COLO668 (cell line): ENCODE measurements around the gene USP7.
"Not testable (repeated sequence)": the region's sequence is repeated elsewhere in the genome, so short reads cannot be mapped to it uniquely, and the experiment has no call there.

Source experiments
- DNase-seq: peaks from one replicate; lab custom pipeline; 2025; ENCODE audit not compliant: unreplicated experiment; lab: John Stamatoyannopoulos, UW

The USP7 gene

DNA sequence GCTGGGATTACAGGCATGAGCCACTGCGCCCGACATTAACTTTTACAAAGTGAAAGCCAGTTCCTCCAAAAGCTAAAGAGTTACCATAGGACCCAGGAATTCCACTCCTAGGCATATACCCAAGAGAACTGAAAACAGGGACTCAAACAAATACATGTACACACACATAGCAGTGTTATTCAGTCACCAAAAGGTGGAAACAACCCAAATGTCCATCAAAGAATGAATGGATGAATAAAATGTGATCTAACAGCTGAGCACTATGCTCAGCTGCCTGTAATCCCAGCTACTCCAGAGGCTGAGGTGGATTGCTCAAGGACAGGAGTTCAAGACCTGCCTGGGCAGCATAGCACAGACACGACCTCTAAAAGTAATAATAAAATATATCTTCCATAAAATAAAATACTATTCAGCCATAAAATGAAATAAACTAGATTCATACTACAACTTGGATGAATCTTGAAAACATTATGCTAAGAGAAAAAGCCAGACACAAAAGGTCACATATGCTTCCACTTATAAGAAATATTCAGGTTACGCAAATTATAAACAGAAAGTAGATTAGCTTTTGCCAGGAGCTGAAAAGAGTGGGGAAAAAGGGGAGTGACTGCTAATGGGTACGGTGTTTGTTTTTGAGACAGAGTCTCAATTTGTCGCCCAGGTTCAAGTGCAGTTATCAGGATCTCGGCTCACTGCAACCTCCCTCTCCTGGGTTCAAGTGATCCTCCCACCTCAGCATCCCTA, 9.3 kb upstream of the USP7 start:
- no peak for DNase-seq

DNA sequence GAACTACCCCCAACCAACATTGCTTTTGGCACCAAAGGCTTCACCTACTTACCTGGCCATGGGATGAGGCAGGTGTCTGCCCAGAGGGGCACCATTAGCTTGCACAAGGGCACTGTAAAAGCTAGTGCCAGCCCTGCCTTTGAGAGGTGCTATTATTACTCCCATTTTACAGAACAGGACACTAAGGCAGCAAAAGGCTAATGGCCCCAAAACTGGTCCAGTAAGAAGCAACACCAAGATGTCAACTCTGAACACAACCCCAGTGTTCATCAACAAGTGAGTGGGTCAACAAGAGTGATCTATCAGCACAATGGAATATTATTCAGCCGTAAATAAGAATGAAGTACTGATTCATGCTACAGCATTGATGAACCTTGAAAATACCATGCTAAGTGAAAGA, 7.7 kb upstream of the USP7 start:
- DNase-seq: no peak

DNA sequence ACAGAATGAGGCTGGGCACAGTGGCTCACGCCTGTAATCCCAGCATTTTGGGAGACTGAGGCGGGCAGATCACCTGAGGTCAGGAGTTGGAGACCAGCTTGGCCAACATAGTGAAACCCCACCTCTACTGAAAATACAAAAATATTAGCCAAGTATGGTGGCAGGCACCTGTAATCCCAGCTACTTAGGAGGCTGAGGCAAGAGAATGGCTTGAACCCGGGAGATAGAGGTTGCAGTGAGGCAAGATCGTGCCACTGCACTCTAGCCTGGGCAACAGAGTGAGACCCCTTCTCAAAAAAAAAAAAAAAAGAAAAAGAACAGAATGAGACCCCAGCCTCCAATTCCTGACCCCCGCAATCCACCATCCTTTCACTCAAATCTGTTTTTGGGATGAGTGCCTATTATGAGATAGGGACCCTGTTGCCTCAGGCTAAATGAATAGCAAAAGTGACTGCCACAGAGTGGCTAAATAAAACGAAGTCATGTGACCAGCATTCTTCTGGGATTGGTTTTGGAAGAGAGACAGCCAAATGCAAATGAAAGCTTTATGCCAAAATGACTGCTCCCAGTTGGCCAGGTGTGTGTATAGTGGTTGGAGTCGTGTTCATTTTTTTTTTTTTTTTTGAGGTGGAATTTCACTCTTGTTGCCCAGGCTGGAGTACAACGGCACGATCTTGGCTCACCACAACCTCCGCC, 5.6 kb upstream of the USP7 start:
- not testable (repeated sequence) for DNase-seq

DNA sequence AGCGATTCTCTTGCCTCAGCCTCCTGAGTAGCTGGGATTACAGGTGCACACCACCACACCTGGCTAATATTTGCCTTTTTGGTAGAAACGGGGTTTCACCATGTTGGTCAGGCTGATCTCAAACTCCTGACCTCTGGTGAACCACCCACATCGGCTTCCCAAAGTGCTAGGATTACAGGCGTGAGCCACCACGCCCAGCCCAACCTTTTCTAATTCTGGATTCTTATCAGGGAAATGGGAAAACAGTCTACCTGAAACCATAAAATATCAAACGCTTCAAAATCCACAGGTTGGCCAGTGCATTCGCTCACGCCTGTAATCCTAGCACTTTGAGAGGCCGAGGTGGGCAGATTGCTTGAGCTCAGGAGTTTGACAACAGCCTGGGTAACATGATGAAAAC, 4.3 kb upstream of the USP7 start:
- not testable (repeated sequence) for DNase-seq

DNA sequence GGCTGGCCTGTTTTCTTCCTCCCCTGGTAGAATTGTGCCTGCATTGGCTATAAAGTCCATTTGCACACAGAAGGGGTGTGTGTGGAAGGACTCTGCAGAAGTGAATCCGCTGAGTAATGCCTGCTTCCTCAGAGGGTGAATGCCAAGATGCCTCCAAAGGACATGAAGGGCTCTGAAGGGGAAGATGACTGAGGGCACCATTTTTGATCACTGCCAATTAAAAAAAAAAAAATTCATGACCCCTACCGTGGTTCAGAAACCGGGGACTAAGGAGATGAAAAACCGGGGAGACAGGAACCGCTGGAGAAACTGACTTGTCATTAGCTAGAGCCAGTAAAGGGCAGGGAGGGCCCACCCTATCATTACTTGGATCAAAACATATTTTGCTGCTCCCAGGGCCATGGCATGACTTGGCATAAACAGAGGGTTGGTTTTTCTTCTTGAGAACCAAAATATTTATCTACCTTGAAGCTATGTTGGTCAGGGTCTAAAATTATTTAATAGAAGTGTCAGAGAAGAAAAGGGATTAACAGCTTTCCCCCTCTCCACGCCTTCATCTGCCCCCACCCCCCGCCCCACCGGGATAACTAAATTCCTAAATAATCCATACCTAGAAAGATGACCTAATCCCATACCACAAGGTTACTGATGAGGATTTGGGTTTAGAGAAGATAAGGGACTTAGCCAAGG, 3.6 kb upstream of the USP7 start:
- DNase-seq: no peak

DNA sequence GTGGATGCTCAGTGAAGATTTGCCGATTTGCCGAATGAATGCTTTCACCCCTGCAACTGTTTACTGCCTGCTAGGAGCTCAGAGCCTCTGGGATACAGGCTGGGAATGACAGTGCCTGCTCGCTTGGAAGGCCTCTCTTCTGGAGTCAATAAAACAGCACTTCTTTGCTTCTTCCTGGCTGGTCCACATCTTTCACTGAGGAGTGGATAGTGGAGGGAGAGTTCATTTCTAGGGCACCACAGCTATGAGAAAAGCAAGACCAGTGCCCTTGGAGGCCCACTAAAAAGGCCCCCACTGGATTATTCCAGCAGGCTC, 3.1 kb upstream of the USP7 start:
- no peak for DNase-seq

DNA sequence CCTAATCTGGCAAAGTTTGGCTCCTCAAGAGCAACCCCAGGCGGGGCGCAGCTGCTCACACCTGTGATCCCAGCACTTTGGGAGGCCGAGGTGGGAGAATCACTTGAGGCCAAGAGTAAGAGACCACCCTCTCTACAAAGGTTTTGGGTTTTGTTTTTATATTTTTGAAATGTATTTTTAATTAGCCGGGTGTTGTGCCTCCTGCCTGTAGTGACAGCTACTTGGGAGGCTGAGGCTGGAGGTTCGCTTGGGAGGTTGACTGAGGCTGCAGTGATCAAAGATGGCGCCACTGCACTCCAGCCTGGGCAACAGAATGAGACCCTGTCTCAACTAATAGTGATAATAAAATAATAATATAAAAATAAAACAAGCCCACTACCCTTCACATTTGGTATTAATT, 756 bp upstream of the USP7 start:
- DNase-seq: no peak

DNA sequence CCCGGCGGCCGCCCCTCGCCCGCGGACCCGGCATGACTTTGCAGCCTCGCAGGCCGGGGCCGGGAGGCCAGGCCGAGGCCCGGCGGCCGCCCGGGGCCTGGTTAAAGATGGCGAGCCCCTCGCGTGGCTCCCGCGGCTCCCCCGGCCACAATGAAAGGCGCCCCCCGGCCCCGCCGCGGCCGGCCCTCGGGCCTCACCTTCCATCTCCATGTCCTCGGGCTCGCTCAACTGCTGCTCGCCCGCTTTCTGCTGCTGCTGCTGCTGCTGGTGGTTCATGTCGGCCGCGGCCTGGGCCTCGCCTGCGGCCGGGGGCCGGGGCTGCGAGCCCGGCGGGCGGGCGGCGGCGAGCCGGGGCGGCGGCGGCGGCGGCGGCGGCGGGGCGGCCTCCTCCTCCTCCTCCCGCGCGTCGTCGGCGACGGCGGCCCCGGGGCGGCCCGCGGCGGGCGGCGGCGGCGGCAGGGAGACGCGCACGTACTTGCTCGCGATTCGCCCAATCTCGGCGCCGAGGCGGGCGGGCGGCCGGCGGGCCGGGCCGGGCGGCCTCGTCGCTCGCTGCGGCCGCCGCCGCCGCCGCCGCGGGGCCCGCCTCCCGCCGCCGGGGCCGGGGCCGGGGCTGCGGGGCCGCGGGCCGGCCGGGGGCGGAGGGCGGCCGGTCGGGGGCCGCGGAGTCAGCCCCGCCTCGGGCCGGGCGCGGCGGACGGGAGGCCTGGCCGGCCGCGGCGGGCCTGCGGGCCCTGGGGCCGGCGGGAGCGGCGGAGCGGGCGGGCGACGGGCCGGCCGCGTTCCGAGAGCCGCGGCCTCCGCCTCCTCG, 491 bp downstream of the USP7 start:
- DNase-seq: peak; percentile 57

DNA sequence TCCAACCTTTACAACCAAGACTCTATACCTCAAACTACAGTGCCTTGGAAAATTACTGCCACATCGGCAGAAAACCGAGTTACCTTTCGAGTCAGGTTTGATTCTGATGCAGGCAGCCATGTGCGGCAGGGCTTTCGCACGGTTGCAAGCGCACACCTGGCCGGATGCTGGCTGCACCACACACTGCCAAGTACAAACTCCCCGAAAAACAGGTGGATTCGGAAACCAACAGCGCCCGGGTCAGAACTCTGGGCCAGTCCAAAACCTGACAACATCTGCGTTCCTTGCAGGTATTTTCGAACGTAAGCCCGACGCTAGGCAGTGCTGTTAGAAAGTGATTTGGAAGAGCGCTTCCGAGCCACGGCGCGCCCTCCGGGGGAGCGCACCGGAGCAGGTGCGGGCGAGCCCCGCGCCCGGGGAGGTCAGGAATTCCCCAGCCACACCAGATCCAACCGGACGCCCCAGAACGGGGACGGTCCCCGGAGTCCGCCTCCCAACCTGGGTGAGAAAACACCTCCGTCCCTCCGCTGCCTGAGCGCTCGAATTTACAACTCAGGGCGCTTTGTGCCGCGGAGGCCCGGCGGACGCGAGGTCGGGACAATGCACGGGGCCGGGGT, 1.2 kb downstream of the USP7 start:
- DNase-seq: peak; percentile 68

DNA sequence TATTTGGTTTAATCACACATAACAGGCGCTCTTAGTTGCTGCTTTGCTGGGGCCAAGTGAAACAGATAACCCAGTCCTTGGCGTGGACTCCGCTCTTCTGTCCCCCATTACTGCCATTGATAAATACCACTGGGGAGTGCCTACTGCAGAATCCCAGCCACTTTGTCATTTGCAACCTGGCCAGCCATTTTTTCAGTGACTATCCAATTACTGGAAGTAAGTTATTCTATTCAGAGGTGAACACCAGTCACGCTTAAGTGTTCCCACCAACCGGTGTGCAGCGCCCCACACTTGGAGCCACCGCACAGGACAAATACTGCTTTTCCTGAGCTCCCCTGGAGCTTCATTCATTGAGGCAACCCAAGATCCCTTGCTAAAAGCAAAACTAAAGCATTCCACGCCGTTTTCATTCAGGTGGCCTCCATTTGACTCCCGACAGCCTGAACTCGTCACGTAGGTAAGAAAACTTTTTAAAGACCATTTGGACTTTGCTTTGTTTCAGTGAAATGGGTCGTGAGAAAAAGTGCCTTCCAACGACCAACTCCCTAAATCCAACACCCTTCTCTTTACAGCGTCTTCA, 1.8 kb downstream of the USP7 start:
- DNase-seq: peak; percentile 10

DNA sequence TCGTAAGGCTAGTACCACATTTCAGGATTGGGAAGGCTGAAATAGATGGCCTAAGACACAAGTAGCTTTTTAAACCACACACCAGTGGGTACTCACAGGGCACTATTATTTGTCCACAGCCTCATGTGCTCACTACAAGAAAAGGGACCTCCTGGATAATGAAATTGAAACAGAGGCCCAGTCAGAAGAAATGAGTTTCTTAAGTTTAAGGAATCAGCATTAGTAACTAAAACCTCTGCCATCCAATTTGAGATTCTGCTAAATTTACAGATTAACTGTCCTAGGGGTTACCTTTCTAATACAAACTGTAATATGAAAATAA, 3.0 kb downstream of the USP7 start:
- DNase-seq: no peak

DNA sequence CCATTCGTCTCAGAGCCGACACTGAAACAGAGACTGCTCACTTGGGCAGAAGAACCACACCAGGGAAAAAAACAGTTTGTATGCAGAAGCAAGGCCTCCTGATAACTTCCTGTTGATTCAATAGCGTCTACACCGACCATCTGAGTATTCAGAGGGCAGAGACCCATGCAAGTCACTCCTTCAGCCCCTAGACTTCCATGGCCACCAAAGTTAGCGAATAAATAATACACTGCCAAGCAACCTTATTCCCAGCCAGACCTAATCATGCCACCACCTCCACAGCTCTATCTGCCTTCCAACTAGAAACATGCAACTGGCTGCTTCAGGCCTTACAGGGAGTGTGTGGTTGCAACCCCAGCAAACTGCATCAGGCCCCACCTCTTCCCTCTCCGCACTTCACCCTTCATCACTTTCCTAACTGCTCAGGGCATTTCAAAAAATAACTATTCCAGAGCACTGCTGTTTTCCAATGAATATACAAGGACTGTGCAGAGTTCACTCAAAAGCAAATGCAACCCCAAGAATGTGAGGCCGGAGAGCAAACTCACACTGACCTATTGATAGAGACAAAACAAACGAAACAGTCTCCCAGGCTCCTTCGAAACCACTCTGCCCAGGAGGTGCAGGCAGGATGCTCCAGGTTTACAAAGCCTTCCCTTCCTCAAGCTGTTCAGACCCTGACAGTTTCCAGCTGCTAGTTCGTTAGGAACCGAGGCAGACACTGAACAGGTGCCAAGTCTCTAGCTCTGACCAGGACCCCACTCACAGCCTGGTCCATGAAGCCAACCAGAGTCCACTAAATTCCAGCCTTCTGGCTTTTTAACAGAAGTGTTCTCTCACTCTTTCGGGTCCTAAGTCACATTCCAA, 3.6 kb downstream of the USP7 start:
- peak; percentile 15 for DNase-seq

DNA sequence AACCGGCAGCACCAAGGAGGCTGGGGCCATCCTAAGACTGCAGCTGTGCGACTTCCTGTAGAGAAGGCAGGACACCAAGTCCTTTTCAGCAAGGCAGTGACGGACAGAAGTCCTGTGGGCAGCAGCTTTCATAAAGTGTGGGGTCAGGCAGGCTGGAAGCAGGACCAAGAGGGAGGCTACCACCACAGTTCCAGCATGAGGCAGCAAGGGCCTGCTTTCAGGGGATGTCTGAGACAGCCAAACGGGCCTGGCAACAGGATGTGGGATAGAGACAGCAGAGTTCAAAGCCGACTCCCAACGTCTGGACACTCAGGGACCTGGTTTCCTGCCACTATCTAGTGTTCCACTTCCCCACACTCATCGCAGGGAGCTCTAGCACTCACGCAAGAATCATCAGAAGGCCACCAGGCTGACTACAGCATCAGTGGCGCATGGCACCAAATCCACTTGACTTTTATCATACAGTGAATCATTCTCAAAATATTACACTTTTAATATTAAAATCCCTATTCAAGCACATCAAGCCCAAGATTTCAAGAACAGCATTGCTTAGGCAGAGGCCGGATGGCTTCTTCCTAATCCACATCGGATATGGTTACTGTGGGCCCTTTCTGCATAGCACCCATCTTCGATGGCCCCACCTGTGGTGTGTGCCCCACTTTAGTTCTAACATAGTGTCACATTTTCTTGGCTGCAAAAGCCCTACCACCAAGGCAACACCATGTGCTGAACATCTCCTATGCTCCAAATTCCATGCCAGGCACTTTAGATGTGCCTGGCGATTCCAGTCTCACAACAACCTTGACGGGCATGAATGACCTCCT, 5.2 kb downstream of the USP7 start:
- DNase-seq: peak; percentile 11

DNA sequence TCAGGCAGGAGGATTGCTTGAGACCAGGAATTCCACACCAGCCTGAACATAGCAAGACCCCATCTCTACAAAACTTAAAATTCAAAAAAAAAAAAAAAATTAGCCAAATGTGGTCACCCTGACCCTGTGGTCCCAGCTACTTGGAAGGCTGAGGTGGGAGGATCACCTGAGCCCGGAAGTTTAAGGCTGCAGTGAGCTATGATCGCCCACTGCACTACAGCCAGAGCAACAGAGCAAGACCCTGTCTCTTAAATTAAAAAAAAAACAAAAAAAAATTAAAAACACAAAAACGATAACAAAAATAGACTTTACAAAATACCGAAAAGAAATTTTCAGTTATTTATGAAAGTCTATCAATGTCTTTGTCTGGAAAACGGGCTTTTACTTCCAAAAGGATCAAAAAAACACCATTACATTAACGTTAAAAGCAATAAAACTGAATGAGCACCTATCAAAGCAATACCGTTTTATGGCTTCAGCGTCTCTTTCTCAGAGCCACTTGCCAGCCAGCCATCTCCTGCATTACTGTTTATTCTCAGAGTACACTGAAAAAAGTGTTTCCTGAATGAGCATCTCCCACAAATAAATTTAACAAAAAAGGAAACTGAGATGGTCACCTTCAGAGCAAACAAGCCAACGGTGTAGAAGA, 6.1 kb downstream of the USP7 start:
- no peak for DNase-seq

DNA sequence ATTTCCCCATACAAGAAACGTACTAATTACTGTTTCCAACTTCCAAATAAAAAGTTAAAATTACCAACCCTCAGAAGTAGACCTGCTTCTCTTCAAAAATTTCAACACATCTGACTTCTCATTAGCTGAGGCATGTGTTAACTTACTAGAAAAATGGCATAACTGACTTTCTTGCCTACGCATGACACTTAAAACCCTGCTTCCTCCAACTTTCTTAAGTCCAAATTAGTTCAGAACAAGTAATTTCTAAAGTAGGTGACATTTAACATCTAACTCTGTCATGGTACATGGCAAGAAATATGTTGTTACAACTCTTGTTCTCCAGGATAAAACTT, 6.7 kb downstream of the USP7 start:
- no peak for DNase-seq

DNA sequence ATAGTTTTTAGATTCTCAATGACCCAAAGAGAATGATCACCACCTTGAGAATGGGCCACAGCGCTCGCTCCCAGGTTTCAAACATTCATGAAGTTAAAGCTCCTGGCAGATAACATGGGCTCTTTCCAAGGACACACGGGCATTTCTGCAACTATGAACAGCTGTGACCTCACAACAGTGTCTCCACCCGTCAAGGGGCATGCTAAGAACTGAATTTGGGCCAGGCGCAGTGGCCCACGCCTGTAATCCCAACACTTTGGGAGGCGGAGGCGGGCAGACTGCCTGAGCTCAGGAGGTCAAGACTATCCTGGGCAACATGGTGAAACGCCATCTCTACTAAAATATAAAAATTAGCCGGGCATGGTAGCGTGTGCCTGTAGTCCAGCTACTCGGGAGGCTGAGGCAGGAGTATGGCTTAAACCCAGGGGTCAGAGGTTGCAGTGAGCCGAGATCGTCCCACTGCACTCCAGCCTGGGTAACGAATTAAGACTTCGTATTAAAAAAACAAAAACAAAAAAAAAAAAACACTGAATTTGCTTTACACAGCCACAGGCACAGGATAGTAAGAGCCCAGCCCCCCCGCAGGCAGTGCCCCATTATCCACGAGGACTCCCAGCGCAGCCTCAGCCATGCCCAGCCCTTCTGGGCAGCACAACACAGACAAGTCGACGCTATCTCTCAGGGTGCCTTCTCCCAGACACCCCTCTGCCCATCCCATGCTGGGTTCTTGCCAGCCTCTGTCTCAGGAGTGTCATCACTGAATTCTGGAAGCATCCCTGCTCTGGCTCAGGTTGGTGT, 7.2 kb downstream of the USP7 start:
- DNase-seq: no peak

DNA sequence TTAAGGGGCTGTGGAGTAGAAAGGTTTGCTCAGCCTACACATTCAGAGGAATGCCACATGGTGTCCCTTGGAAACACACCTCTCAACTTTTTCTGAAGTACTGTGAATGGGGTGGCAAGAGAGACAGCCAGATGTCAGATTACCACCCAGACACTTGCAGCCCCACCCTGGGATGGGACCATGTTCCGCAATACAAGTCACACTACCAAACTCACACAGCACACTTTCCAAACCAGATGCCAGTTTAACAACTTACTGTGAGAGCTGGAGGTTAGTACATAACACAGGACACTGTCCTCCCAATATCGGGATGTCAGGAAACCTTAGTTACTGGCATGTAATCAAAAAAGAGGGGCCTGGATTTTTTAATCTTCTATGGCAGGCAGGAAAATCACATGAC, 7.9 kb downstream of the USP7 start:
- DNase-seq: no peak

DNA sequence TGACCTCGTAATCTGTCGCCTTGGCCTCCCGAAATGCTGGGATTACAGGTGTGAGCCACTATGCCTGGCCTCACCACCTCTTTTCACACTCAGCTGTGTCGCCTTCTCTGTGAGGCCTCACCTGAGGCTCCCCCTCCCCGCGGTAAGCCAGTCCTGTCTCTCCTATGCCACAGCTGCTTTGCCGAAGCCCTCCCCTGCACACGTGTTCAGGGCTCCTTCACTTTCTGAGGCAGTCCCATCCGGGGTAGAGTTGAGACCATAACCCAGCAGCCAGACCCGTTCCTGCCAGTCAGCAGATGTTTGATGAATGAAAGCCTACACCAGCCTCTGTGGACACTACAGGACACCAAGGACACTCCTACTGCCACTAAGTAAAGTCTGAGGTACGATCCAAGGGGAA, 10.6 kb downstream of the USP7 start:
- no peak for DNase-seq
